Calu3 (cell line): ENCODE results near the gene GREM1. TPM values are rescaled to one million over a fixed set of nuclear protein-coding genes. Genes with fewer than 3 reads are reported as not detected.

Experiments used
- BruUV-seq: library from RNA; stranded (reverse); fragments of 400-500 nt; replicated peaks from 2 replicates; lab custom pipeline; 2021; lab: Mats Ljungman, UMichigan
- CTCF ChIA-PET: fragments of 300-600 bp; sonication (Branson Sonifier 250); formaldehyde crosslinking; loops from one replicate; lab custom pipeline; 2022; ENCODE audit warnings: antibody characterized with exemption; lab: Charles Lee
- DNase-seq: peaks from one replicate; pipeline ENCODE4 v3.0.0; 2022
- H3K27ac Mint-ChIP-seq: one replicate; pipeline ENCODE4 v1.8.0; 2022; ENCODE audit warnings: mixed read lengths; ENCODE audit not compliant: unreplicated experiment
- H3K27me3 Mint-ChIP-seq: one replicate; pipeline ENCODE4 v1.8.0; 2022; ENCODE audit warnings: mixed read lengths; ENCODE audit not compliant: unreplicated experiment
- H3K36me3 Mint-ChIP-seq: one replicate; pipeline ENCODE4 v1.8.0; 2022; ENCODE audit warnings: mild to moderate bottlenecking, moderate library complexity, mixed read lengths; ENCODE audit not compliant: insufficient read depth, unreplicated experiment
- H3K4me1 Mint-ChIP-seq: one replicate; pipeline ENCODE4 v1.8.0; 2022; ENCODE audit warnings: mild to moderate bottlenecking, low read depth, mixed read lengths; ENCODE audit not compliant: unreplicated experiment
- H3K4me3 Mint-ChIP-seq: one replicate; pipeline ENCODE4 v1.8.0; 2022; ENCODE audit warnings: mild to moderate bottlenecking, low read depth, moderate library complexity, mixed read lengths; ENCODE audit not compliant: unreplicated experiment
- H3K9me3 Mint-ChIP-seq: one replicate; pipeline ENCODE4 v1.8.0; 2022; ENCODE audit warnings: low read depth, mixed read lengths; ENCODE audit not compliant: unreplicated experiment
- CTCF ChIP-seq: fragments of 200-600 bp; IDR thresholded peaks from one replicate; pipeline ENCODE4 v1.8.0; 2022; ENCODE audit warnings: antibody characterized with exemption; ENCODE audit not compliant: unreplicated experiment
- intact Hi-C: fragments of 100-400 bp; cut with micrococcal nuclease; formaldehyde crosslinking; loops from one replicate; pipeline ENCODE4 v1.10.0; 2022; ENCODE audit not compliant: unreplicated experiment
- total RNA-seq: library from RNA; stranded (reverse); gene quantifications from 2 replicates; pipeline ENCODE4 v1.2.3, GENCODE V29; 2022

The GREM1 gene
- total RNA-seq, 1 experiment from 2014 or later = not detected

- DNase-seq = no peak
- intact Hi-C loops = no loop called here
- H3K36me3 Mint-ChIP-seq = no peaks in the 10 kb centered on the region
- CTCF ChIA-PET = no interaction called here
- no peaks in the 10 kb centered on the region for H3K27me3 Mint-ChIP-seq
- TF ChIP-seq CTCF = no peak
- BruUV-seq = no TSS peak
- no peak overlapping the region for H3K4me3 Mint-ChIP-seq
- H3K4me1 Mint-ChIP-seq = no peaks in the 10 kb centered on the region
- no peak overlapping the region for H3K27ac Mint-ChIP-seq
- no peaks in the 10 kb centered on the region for H3K9me3 Mint-ChIP-seq
Observed at GRCh38 chr15:32781781-32782180, 64.0 kb downstream of the GREM1 start.

GRCh38 chr15:32784581-32784980 lies 66.8 kb downstream of the GREM1 start:
- no peaks in the 10 kb centered on the region for H3K4me1 Mint-ChIP-seq
- BruUV-seq = no TSS peak
- CTCF ChIA-PET = no interaction called here
- H3K27me3 Mint-ChIP-seq = no peaks in the 10 kb centered on the region
- no peaks in the 10 kb centered on the region for H3K36me3 Mint-ChIP-seq
- DNase-seq = no peak
- no peaks in the 10 kb centered on the region for H3K9me3 Mint-ChIP-seq
- no peak overlapping the region for H3K4me3 Mint-ChIP-seq
- intact Hi-C loops = no loop called here
- no peak for TF ChIP-seq CTCF
- no peak overlapping the region for H3K27ac Mint-ChIP-seq

- DNase-seq = no peak
- TF ChIP-seq CTCF = no peak
- no peaks in the 10 kb centered on the region for H3K4me1 Mint-ChIP-seq
- intact Hi-C loops = no loop called here
- H3K4me3 Mint-ChIP-seq = no peak overlapping the region
- no peaks in the 10 kb centered on the region for H3K27me3 Mint-ChIP-seq
- BruUV-seq = no TSS peak
- H3K9me3 Mint-ChIP-seq = no peaks in the 10 kb centered on the region
- H3K27ac Mint-ChIP-seq = no peak overlapping the region
- H3K36me3 Mint-ChIP-seq = no peaks in the 10 kb centered on the region
- CTCF ChIA-PET = no interaction called here
Observed at GRCh38 chr15:32786906-32787305, 69.1 kb downstream of the GREM1 start.

- Mint-ChIP-seq H3K4me3 (no peak overlapping the region), H3K36me3 (no peaks in the 10 kb centered on the region), H3K27me3 (no peaks in the 10 kb centered on the region), H3K4me1 (no peaks in the 10 kb centered on the region), H3K27ac (no peak overlapping the region), H3K9me3 (no peaks in the 10 kb centered on the region)
- no TSS peak for BruUV-seq
- DNase-seq = no peak
- CTCF ChIA-PET = no interaction called here
- intact Hi-C loops = no loop called here
- TF ChIP-seq CTCF = no peak
Observed at GRCh38 chr15:32787949-32788348, 70.1 kb downstream of the GREM1 start.
